ENCODE data around the gene MAGED2.
"Not testable (repeated sequence)": the region's sequence is repeated elsewhere in the genome, so short reads cannot be mapped to it uniquely, and the experiment has no call there.

The MAGED2 gene

DNA sequence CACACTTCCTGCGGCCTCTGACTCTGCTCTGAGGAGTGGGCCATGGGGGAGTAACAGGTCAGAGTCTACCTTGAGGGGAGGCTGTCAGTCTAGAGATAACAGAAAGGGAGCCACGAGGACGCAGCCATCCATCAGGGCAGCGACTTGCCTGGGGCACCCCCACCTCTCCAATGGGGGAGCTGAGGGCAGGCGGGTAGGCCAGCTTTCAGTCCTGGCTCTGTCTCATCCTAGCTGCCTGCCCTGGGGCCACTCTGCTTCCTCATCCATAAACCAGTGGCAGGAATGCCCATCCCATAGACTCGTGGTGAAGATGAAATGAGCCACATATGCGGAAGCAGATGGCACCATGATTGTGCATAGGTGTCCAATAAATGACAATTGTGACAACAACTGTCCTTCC, 13.2 kb downstream of the MAGED2 start:
- DNase-seq: no peak

DNA sequence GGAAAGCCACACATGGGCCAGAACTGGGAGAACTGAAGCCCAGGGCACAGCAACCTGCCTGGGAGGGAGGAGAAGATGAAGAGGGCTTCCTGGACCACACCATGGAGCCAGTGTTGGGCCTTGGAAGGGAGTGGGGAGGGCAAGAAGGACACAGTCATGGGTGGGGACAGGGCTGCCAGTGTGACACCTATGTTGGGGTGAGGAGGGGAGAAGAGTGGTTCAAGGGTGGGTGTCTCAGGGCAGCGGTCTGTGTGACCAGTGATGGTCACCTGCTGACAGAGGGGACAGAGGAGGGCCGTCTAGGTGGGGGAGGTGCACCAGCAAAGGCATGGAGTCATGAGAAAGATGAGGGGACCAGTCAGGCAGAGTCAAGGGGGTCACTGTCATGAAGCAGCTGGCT, 13.8 kb downstream of the MAGED2 start:
- DNase-seq: no peak

DNA sequence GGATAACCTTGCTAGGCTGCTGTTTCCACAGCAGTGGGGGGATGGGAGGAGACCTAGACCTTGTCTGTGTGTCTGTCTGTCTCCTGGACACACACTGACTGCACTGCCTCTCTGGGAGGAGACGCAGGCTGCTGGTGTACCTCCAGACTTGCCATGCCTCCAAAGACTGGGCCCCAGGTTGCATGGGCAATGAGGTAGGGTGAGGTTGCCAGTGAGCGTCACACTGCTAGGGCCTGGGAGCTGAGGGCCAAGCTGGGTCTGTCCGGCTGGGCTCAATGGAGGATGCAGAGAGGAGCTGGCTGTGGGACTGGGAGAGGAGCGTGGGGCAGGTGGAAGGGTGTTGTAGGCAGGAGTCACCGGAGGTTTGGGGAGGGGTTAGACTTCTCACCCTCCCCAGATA, 16.6 kb downstream of the MAGED2 start:
- no peak for DNase-seq

DNA sequence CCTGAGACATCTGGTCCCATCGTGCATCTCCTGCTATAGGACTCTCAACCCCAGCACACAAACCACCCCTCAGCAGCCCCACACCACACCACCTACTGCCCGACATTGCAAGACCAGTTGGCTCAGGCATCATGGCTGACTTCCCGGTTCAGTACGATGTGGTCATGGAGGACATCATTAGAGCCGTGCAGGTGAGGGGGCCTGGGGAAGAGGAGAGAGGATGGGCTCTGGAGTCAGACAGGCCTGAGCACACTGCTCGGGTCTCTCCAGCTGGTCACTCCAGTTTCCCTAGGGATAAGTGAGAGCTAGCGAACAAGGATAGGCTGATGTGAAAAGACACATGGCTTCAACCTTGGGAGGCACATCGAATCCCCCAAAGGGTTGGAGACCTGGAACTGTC, 17.2 kb downstream of the MAGED2 start:
- no peak for DNase-seq

DNA sequence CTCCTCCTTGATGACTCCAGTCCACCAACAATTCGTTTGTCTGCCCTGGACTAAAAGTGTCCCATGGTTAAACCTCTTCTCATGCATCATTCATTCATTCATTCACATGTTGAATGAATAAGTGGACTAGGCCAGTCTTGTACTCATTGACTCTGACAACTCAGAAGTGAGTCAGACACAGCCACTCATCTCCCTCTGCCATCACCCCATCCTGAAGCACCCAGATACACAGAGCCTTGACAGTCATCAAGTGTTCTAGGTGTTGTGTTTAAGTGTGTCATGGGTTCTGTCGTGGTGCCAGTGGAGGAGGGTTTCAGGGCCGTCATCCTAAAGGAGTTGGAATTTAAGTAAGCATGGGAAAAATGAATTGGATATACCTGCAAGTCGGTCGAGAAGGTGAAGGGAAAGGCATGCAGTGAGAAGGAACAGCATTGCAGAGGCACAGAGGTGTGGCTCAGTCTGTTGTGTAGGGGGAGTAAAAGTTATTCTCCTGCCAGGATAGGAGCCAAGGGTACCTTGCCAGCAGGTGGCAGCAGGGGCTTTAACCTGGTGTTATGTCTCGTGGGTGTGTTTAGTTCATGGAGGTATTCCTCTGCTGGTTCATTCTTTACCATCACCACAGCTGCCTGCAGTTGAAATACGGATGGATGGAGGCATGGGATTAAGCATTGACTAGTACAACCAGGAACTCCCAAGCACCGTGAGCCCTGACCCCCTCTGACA, 18.3 kb downstream of the MAGED2 start:
- DNase-seq: no peak

DNA sequence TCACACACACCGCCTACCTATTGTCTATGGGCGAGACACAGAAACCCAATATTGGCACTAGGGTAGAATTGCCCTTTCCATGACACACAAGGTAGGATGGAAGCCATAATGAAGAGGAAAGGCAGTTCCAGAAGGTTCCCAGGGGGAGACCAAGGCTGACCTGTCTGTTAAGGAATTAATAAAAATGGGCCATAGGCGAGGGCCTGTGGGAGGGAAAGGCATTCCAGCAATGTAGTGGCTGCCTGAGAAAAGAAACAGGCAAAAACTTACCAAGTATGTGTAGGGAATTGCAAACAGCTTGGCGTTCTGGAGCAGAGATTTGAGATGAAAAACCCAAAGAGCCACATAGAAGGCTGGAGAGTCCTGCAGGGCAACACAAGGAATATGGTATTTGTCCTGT, 19.1 kb downstream of the MAGED2 start:
- DNase-seq: no peak

DNA sequence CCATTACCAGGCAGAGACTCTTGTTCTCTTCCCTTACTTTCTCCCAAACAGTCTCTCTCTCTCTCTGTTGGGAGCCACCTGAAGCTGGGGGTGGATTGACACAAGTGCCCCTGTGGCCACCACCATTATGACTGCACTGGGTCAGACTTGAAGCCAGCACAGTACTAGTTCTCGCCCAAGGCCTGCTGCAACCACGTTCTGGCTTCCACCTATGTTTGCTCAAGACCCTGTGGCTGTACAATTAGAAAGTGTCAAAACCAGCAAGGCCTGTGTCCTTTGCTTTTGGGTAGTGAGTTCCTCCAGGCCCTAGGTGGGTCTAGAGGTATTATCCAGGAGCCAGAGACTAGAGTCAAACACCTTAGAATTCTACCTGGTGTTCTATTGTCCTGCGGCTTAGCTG, 31.0 kb downstream of the MAGED2 start:
- no peak for DNase-seq

DNA sequence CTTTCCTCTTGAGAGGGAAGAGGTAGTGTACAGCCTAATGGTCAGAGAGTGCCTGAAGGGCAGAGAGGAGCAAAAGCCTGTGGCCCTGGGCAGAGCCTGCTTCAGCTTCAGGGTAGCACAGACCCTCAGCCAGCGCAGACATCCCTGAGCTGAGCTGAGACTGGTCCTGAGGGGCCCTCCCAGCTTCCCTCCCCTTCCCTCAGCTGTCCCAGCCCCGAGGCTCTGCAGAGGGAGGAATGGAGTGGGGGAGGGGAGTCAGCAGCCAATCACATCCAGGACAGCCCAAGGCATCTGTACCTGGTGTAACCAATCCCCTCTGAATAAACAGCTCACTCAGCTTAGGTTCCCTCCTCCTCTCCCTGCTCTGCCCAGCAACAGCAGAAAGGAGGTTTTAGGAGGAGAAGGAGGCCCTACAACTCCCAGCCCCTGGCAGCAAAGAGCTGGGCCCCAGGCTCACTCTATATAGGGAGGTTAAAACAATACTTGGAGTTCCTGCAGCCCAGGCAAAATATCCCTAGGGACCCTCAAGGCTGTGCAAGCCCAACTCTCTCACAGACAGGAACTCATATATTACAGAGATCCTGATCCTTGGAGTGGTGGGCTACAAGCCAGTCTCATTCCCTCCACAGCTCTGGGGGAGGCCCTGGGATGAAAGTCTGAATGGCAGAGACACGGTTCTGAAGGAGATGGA, 33.8 kb downstream of the MAGED2 start:
- not testable (repeated sequence) for DNase-seq

DNA sequence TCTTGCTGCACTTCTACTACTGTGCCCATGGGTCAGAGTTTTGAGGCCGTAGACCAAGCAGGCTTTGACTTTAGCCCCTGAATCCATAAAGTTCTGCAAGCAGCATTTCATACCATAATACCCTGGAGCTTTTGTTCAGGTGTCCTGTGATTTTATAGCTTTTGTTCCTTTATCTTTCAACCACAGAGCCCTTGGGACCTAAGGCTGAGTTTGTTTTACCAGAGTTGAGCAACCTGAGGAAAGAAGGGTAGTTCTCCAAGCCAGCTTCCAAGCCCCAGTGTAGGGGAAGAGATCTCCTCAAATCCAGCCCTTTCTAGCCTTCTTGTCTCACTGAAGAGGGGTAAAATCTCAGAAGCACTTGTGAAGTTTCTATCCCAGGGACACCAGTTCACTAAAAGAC, 35.1 kb downstream of the MAGED2 start:
- no peak for DNase-seq

DNA sequence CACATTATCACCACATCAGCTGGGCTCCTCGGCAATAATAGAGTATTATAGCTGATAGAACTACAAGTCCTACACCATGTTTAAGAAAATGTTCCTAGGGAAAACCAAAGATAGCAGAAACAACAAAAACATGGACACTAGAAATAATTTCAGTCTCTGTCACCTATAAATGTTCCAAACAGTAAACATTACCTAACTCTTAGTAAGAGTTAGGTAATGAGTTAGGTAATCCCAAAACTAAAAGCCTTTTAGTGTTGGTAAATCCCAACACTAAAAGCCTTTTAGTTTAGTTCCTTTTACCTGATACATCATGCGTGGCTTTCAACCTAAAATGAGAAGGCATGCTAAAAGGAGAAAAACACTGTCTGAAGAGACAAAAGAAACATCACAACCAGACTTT, 35.5 kb downstream of the MAGED2 start:
- no peak for DNase-seq

DNA sequence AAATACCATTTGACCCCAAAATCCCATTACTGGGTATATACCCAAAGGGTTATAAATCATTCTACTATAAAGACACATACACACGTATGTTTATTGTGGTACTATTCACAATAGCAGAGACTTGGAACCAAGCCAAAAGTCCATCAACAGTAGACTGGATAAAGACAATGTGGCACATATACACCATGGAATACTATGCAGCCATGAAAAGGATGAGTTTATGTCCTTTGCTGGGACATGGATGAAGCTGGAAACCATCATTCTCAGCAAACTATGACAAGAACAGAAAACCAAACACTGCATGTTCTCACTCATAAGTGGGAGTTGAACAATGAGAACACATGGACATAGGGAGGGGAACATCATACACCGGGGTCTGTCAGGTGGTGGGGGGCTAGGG, 40.2 kb downstream of the MAGED2 start:
- not testable (repeated sequence) for DNase-seq

DNA sequence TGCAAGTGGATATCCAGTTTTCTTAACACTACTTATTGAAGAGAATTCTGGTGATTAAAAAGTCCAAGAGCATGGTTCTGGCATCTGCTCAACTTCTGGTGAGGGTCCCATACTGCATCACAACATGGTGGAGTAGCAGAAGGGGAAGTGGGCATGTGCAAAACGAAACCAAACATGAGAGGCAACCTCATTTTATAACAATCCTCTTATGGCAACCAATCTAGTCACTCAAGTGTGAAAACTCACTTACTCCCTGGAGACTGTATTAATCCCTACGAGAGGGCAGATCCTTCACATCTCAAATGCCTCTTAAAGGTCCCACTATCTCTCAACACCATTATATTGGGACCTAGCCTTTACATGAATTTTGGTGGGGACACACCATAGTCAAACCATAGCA, 57.7 kb downstream of the MAGED2 start:
- DNase-seq: no peak

Data from NCI-H2081 treated with DMSO at 0.1 percent for 48 hours (cell line).